ENCODE results near the gene C1QTNF12.

DNA sequence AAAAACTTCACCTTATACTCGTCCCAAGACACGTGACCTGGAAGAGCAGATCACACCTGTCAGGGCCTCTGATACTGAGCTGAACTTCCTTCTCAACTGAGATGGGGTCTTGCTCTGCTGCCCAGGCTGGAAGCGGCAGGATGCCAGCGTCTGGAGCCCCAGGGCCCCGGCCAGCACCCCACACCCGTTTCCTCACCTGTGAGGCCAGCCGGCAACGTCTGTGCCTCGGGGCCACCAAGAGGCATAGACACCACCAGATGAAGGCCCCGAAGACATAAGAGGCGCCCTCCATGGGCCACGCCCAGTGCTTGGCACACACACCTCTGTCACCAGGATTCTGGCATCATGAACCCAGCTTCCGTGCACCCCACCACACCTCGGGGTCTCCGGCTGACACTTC, 23.2 kb downstream of the C1QTNF12 start:
- TF ChIP-seq, protein P1, sequence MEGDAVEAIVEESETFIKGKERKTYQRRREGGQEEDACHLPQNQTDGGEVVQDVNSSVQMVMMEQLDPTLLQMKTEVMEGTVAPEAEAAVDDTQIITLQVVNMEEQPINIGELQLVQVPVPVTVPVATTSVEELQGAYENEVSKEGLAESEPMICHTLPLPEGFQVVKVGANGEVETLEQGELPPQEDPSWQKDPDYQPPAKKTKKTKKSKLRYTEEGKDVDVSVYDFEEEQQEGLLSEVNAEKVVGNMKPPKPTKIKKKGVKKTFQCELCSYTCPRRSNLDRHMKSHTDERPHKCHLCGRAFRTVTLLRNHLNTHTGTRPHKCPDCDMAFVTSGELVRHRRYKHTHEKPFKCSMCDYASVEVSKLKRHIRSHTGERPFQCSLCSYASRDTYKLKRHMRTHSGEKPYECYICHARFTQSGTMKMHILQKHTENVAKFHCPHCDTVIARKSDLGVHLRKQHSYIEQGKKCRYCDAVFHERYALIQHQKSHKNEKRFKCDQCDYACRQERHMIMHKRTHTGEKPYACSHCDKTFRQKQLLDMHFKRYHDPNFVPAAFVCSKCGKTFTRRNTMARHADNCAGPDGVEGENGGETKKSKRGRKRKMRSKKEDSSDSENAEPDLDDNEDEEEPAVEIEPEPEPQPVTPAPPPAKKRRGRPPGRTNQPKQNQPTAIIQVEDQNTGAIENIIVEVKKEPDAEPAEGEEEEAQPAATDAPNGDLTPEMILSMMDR (IDR thresholded peaks at IDR 0.05; ENCODE audit: control extremely low read depth in 1 of 3, insufficient read depth in 1 of 3, low read depth in 1 of 3, low read length in 3 of 3), result no peak
- TF ChIP-seq YY1 (IDR thresholded peaks at IDR 0.05; ENCODE audit: low read depth, low read length) (no peak), POLR2A (IDR thresholded peaks at IDR 0.05; ENCODE audit: control extremely low read depth in 1 of 2, low read depth in 2 of 2, low read length in 2 of 2) (no peak), FOSL1 (IDR thresholded peaks at IDR 0.05; ENCODE audit: insufficient read depth, low read depth, low read length) (no peak), GTF2F1 (IDR thresholded peaks at IDR 0.05; ENCODE audit: borderline replicate concordance, low read depth, low read length) (no peak), EP300 (IDR thresholded peaks at IDR 0.05; ENCODE audit: borderline replicate concordance in 1 of 2, low read depth in 2 of 2, low read length in 2 of 2) (no peak), CEBPB (IDR thresholded peaks at IDR 0.05; ENCODE audit: low read depth, low read length) (no peak), EZH2 (IDR thresholded peaks at IDR 0.05; ENCODE audit: low read depth, low read length, severe bottlenecking) (no peak), MAX (IDR thresholded peaks at IDR 0.05) (no peak), CTBP2 (IDR thresholded peaks at IDR 0.05; ENCODE audit: borderline replicate concordance, insufficient read depth, insufficient read length, low read length) (no peak), RAD21 (IDR thresholded peaks at IDR 0.05 in 1 of 2, conservative IDR thresholded peaks at IDR 0.05 in 1 of 2; ENCODE audit: low read depth in 2 of 2, low read length in 2 of 2) (no peak), KDM5A (IDR thresholded peaks at IDR 0.05; ENCODE audit: low read length) (no peak), HDAC2 (IDR thresholded peaks at IDR 0.05; ENCODE audit: borderline replicate concordance in 1 of 2, low read depth in 2 of 2, low read length in 2 of 2) (no peak)
